Suppressor macrophage treated with lipopolysaccharide for 1 hour (primary cell): ENCODE results near the gene SH2D2A.
A peak's percentile ranks its signal among the peaks of the same experiment; 100 is the strongest.

Experiments used
- DNase-seq, 3 donors: peaks; one replicate each; pipeline ENCODE4 v3.0.0-alpha.2; 2020 to 2022

Gene SH2D2A

DNA sequence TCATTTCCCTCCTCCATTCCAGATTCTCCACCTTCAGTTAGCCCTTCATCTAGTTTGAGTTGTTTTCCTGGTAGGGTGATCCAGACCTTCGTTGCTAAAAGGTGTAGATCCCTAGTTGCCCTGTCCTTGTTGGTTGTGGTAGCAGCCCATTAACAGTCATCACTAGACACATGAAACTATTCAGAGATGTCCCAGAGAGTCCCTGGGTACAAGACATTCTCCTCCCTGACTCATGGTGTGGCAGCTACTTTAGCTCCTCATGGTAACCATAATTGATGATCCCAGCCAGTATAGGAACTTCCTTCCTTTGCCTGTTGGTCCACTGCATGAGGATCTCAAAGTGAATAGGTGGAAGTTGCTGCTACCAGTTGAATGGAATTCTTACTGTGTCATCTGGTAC lies 6.0 kb upstream of the SH2D2A start:
- DNase-seq, result no peak

DNA sequence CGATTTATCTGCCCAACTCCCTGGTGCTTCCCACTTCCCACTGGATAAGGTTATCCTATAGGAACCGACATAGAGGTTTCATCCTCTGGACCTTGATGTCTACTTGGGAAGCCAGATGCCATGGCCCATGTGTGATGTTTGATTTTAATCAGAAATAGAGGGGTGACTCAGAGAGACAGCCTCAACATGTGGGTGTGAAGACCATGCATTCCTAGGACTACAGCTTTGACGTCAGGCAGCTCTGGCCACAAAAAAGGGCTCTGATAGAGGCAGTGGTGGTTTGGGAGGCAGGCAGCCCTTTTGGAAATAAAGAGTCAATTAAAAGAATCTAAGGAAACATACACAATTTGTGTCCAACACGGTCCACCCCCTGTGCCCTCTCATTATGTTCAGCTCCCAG lies 5.2 kb upstream of the SH2D2A start:
- DNase-seq, result no peak

DNA sequence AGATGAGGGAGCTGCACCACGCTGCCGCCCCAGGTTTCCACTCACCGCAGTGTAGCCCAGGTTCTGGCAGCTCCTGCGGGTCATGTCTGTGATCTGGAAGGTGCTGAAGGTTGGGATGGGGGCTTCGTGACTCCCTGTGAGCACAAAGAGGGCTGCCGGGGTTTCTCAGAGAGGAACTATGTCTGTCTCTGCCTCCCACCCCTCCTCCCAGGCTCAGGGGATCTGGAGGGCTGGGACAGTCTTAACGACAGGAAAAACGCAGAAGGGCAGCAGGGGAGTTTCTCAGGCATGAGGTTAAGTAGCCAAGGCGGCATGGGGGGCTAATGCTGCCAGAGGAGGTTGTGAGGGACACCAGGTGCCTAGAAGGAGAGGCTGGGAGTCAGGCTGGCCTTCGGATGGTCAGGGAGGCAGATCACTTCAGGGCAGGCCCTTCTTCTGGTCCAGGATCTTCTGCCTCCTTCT lies 656 bp downstream of the SH2D2A start:
- no peak for DNase-seq

DNA sequence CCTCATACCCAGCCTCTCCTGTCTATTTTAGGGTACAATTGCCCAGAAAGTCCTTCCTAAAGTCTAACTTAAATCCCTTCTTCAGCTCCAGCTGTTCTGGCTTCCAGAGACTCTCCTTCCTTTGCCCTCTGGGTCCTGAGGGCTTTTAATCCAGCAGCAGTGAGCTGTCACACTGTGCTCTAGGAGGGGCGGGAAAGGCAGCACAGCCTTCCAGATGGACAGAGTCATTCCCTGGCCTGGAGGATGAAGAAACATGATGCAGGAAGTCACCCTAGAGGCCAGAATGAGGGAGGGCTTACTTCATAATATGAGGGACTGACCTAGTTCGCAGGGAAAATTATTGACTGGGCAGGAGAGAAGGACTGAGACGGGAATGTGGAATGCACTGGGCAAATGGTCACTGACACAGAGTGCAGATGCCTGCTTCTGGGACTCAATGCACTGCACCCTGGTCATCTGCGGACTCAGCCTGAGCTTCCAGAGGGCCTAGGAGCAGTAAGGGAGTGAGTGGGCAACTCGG lies 1.3 kb downstream of the SH2D2A start:
- DNase-seq, result no peak

DNA sequence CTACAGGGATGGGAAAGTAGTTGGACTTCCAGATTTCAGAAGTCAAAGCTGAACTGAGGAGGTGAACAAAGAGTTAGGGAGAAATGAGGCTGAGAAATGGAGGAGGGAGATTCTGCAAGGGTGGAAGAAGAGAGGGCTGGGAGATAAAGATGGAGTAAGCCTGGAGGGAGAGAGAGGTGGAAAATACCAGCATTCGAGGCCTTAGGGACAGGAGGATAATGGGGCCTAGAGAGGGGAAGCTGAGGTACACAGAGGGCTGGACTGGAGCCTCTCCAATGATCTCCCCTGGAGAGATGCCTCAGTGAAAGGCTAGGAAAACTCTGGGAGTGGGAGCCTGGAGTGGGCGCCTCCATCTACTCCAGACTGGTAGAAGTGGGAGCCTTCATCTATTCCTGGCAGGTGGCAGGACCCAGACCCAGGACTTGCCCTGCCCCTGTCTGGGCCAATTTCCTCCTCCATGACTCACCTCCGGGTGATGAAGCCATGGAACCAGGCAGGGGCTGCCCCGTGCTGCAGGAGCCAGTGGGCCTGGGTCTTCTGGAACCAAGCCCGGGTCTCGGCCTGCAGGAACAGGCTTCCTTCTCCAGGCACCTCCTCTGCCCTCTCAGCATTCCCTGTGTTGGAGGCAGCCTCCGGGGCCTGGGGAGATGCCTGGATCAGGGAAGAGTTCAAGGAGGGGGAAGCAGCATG lies 1.9 kb downstream of the SH2D2A start:
- DNase-seq, result peak in 2 of 3 donors; percentile 21 to 35

DNA sequence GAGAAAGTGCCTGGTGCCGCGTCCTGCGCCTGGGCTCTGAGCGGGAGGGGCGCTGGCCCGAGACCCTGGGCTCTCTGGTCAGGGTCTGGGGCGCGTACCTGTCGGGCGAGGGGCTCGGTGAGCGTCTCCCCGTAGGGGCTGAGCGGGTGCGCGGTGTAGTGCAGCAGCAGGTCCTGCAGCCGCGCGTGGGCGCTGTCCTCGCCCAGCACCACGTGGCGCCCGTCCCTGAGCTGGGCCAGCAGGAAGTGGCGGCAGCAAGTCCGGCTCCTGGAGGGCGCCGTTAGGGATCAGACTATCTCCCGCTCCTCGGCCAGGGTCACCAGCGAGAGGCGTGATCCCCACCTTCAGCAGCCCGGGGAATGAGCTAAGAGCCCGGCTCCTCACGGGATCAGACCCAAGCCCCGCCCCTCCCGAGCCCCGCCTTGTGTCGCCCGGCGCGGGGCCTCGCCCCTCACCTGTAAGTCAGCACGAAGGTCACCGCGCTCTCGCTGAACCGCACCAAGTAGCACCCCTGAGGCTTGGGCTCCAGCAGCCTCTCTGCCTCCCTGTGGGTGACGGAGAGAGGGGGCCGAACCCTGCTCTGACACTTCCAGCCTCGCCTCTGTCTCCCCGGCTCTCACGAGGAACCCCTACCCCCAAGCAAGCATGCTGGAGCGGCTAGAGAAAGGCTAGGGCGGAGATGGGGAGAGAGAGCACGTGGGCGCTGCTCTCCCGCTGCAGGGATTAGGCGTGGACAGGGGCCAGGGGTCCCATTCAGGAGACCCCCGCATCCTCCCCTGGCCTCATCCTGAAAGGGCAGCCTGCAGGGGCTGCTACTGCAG lies 2.7 kb downstream of the SH2D2A start:
- peak; percentile 67 to 86 (median 75) for DNase-seq

DNA sequence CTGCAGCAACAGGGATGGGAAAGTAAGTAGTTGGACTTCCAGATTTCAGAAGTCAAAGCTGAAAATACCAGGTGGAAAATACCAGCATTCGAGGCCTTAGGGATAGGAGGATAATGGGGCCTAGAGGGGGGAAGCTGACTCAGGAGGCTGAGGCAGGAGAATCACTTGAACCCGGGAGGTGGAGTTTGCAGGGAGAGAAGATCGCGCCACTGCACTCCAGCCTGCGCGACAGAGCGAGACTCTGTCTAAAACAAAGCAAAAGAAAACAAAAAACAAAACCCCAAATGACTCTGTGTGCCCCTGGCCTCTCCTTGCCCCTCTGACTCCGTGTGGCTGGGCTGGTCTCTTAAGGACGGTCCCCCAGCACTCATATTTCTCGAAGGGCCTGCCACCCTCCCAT lies 3.4 kb downstream of the SH2D2A start:
- DNase-seq, result no peak

DNA sequence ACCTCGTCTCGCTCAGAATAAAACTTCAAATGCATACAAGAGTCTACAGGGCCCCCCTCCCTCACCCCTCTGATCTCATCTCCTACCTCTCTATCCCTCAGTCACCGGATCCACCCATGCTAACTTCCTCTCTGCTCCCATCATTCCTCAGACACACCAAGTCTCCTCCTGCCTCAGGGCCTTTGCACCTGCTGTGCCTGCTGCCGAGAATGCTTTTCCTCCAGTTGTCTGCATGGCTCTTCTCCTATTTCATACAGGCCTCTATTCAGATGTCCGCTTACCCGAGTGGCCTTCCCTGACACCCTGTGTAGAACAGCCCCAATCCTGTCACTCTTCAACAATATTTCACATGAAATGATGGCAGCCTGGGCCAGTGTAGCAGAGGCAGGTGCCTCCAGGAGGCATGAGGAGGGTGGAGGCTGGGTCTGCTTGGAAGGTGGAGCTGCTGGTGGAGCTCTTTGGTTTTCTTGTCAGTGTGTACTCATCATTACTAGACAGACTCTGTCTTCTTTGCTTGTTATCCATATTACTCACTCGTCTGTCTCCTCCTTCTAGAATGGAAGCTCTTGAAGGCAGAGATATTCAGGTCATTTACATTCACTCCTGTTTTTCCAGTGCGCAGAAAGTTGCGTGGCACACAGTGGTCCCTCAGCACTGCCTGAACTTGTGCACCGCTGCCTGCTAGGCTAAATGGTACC lies 4.2 kb downstream of the SH2D2A start:
- no peak for DNase-seq

DNA sequence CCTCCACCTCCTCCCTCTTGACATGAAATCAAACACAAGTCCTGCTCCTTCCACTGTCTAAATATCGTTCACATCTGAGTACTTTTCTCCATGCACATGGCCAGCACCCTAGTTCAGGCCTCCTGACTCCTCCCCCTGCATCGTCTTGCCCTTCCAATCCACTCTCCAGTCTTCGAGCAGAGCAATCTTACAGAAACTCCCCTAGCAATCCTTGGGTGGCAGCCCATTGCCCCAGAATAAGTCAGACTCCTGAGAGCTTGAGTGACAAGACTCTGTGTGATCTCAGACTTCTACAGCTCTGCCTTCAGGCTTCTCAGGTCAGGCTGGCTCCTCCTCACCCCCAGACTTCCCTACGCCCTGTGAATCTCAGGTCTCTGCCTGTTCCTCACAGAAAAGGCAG lies 5.5 kb downstream of the SH2D2A start:
- no peak for DNase-seq

DNA sequence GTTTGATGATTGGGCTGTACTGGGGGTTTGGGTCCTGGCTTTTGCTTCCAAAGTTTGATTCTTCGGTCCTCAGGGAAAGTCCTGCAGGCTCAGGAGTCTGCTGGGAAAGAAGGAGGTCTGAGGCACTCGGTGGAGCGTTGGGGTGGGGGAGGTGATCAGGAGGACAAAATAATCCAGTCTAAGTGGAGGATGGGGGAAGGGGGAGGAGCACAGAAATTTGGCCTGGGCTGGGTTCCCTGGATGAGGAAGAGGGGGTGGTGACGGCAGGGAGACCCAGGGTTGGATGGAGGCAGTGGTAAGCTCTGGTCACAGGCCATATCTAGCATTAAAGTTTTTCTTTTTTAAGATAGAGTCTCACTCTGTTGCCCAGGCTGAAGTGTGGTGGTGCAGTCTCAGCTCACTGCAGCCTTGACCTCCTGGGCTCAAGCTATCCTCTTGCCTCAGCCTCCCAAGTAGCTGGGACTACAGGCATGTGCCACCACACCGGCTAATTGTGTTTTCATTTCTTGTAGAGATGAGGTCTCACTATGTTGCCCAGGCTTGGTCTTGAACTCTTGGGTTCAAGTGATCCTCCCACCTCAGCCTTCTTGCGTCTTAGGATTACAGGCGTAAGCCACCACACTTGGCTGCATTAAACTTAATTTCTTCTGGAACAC lies 6.8 kb downstream of the SH2D2A start:
- no peak for DNase-seq

DNA sequence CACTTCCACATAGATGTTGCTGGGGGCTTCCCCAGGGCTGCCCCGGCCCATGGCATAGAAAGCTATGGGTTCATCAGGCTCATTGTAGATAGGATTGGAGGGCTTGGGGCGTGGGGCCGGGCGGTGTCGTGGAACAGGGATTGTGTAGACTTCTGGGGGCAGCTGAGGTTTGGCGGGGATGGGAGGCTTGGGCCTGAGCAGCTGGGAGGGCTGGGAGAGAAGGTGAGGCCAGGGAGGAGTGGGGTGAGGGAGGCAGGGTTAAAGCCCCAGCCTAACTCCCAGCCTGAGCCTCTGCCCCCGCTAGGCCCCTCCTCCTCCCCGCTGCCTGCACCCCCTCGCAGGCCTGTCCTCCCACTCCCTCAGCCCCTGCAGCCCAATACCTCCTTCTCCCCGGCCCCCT lies 7.4 kb downstream of the SH2D2A start:
- DNase-seq, result no peak

DNA sequence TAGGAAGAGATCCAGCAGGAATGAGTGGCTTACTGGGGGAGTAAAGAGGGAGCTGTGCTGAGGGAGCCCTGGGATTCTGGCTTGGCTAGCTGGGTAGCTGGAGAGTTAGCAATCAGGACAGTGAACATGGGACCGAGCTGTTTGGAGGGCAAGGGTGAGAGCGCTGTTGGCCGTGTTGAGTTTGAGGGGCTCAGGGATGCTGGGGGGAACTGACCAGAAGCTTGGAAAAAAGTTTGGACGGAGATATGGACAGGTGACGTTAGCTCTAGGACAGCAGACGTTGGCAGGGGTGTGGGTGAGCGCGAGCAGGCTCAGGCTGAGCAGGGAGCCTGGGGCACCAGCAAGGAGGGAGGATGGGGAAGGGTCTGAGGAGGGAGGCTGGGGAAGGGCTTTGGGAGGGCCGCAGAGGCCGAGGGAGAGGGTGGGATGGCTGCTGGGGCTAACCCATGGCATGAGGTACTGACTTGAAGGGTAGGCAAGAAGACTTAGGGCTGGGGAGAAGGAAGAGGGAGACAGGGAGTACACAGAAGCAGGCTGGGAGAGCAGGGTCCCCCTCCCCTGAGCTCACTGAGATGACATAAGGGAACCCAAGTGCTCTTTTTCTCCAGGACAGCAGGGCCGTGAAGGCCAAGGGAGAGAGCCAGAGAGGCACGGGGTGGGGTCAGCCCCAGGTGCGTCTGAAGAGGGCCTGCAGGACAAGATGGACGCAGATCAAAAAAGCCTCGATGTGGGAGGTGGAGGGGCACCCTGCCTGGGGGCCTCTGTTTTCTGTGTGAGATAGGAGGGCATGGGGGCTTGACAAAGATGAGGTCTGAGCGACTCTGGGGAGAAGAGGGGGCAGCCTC lies 8.2 kb downstream of the SH2D2A start:
- DNase-seq, result no peak

DNA sequence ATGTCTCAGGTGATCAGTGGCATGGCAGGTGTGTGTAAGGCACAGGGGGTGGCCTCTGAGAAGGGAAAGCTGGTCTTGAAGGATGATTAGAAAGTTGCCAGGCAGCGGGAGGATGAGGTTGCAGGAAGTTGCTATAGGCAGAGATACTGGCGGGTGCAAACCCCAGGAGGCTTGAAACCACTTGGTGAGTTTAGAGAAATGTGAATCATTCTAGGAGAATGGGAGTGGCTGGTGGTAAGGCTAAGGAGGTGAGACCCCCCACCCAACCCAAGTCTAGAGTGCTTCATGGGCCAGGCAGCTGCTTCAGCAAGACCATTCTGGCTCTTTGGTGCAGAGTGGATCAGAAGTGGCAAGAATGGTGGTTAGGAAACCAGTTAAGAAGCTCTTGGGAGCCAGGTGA lies 9.0 kb downstream of the SH2D2A start:
- DNase-seq, result no peak

DNA sequence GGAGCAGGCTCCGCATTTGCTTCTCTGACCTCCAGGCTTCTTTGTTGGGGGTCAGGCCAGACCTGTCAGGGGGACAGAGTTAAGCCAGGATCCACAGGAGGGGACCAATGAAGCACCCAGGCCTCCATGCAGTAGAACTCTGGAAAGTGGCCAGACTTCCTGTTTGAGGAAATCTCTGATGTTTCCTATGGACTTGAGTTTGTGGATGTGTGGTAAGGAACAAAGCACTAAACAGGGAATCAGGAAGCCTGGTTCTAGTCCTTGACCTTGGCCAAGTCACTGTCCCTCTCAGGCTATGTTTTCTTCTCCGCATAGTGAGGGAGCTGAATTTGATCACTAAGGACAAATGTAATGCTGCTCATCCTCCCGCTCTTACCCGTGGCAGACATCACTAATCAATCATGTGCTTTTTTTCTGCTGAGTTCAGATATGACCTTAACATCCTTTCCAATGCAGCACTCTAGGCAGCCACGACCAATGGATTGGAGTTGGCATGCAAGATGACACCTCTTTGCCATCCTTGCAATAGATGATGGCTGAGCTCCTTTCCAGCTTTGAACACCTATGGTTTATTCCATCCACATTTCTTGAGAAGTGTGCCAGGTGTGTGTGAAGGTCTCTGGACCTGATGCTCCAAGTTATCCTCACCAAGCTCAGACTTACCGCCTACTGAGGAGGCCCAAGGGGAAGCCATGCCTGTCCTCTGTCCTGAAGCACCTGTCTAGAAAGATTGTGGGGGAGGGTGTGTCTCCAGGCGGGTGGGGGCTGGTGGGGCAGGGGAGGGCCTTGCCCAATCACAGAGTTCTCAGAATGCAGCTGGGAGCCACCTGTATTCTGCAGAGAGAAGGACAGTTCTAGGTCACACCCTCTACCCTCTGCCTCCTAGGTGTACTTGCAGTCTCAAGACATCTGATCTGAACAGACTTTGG lies 9.9 kb downstream of the SH2D2A start:
- no peak for DNase-seq

DNA sequence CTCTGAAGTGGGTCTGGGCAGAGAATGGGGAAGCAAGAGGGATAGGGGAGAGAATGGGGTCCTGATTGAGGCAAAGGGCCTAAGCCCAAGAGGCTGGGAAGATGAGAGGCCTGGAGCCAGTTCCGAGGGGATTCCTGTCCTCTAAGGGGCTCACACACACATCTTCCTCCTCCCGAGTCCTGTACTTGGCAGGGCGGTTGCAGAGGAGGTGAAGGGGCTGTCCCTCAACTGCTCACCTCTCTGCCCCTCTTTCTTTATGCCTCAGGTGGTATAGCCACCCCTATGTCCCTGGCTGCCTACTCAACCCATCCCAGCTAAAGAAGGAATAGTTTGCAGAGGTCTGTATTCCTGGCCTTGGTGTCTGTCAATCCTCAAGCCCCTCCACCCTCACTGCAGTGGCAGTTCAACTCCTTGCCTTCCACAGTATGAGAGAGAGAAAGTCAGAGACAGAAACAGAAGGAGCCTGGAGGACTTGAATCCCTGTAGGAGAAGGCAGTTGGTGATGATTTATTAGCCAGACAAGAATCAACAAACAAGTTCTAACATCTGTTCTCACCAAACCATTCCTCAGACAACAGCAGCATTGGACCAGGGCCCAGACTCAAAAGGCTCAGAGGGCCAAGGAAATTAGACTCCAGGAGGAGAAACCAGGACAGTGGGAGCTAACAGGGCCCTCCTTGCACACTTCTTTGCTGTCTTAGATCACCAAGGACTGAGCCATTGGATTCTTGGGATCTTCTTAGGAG lies 10.7 kb downstream of the SH2D2A start:
- no peak for DNase-seq

DNA sequence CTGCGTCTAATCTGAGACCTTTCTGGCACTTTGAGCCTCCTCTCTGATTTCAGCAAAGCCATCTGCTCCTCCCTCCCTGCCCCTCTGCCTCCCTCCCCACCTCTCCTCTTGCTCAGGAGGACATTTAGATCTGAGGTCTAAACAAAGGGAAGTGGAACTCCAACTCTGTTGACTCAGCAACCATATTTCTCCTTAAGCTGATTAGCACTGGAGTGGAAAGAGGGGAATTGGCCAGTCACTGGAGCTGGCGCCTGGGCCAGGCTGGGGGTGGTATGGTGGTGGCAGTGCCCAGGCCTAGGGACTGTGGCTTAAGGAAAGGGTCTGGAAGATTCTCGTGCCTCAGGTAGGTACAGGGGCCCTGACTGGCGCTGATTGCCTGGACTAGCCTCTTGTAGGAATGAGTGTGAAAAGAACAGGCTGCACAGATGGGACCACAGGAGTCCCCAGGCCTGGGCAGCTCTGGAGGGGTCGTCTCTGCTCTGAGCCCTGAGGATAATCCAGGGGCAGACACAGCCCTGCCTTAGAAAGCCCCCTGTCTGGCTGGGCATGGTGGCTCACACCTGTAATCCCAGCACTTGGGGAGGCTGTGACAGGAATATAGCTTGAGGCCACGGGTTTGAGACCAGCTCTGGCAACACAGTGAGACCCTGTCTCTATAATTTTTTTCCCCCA lies 11.9 kb downstream of the SH2D2A start:
- peak; percentile 68 to 77 (median 70) for DNase-seq

DNA sequence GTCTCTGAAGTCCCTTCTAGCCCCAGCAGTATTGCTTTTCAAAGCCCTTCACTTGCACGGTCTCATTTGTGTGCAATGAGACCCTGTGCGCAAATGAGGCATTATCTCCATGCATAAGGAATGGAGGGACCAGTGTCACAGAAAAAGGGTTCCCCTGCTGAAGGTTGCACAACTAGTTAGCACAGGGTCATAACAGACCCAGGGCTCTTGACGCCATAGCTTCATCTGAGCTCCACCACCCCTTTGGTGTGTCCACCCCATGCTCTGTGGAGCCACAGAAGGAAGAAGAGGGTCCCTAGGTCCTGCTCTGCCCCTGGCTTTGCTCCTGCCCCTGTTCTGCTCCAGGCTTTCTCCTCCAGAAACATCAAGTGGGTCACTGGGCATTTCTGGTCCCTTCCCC lies 12.6 kb downstream of the SH2D2A start:
- no peak for DNase-seq

DNA sequence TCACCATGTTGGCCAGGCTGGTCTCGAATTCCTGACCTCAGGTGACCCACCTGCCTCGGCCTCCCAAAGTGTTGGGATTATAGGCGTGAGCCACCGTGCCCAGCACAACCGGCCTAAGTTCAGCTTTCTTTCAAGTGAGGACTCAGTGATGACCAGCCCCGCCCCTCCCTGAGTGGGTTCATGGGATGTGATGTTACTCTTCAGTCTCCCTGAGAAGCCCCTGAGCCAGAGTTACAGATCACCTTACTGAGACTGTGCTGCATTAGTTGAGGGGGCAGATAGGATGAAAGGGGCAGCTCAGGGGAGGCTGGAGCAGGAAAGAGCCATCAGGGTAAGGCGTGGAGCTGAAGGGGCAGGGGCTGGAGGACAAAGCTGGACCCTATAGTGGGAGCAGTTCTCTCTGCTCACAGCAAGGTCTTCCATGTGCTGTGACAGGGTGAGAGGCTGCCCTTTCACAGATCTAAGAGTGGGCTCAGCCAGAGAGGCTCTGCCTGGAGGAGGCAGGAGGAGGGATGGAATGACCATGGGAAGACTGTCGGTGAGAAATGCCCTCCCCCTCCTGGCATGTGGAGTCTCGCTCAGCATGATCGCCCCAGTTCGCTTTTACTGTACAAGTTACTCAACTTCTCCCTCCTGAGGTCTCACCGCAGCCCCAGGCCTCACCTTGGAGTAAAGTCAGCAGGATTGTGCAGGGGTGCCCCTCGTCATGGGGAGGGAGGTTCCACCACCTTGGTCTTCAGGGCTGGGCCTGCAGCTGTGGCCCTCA lies 13.4 kb downstream of the SH2D2A start:
- no peak for DNase-seq
